Measurements from ENCODE around the gene GSK3B.

Gene GSK3B

GRCh38 chr3:119817071-119817470, 277.2 kb downstream of the GSK3B start:
- no peak overlapping the region for H3K27ac Mint-ChIP-seq
- H3K9me3 Mint-ChIP-seq = no peaks in the 10 kb centered on the region
- H3K4me3 Mint-ChIP-seq = no peak overlapping the region
- H3K27me3 Mint-ChIP-seq (ENCODE audit: low read depth) = peaks cover 4% of the 10 kb centered on the region
- H3K36me3 Mint-ChIP-seq (ENCODE audit: low read depth) = no peaks in the 10 kb centered on the region
- TF ChIP-seq CTCF (IDR thresholded peaks at IDR 0.05; ENCODE audit: unreplicated experiment in 3 of 3) = no peak
- H3K4me1 Mint-ChIP-seq = peaks cover 13% of the 10 kb centered on the region

DNA sequence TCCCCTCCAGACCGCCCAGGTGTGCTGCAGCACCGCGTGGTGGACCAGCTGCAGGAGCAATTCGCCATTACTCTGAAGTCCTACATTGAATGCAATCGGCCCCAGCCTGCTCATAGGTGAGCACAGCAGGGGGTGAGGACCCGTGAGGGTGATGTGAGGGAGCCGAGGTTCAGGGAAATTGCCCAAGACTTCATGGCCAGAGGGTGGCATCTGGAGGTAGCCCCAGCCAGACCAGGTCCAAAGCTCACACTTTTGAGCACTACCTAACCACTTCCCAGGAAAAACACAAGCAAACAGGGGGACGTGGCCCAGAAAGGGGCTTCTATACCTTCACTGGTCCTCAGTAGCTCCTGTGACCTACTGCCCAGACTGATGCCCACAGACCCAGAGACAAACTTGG, 278.5 kb downstream of the GSK3B start:
- peaks cover 6% of the 10 kb centered on the region for H3K4me1 Mint-ChIP-seq
- H3K36me3 Mint-ChIP-seq (ENCODE audit: low read depth) = no peaks in the 10 kb centered on the region
- no peak overlapping the region for H3K27ac Mint-ChIP-seq
- H3K9me3 Mint-ChIP-seq = no peaks in the 10 kb centered on the region
- peaks cover 4% of the 10 kb centered on the region for H3K27me3 Mint-ChIP-seq (ENCODE audit: low read depth)
- no peak for TF ChIP-seq CTCF (IDR thresholded peaks at IDR 0.05; ENCODE audit: unreplicated experiment in 3 of 3)
- H3K4me3 Mint-ChIP-seq = no peak overlapping the region

DNA sequence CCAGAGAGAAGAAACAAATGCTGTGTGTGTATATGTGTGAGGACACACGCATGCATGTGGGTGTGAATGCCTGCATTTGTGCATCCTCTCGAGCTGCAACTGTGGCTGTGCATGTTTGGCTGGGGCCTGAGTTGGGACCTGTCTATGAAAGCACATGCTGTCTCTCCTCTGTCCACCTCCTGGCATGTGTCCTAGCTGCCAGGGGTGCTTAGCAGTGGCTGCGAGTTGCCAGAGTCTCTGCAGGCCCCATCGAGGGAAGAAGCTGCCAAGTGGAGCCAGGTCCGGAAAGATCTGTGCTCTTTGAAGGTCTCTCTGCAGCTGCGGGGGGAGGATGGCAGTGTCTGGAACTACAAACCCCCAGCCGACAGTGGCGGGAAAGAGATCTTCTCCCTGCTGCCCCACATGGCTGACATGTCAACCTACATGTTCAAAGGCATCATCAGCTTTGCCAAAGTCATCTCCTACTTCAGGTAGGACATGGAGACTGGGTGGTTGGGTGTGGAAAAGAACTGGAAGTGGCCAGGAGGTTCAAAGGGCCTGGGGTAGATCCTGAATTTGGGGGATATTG, 281.7 kb downstream of the GSK3B start:
- no peak overlapping the region for H3K27ac Mint-ChIP-seq
- peaks cover 6% of the 10 kb centered on the region for H3K27me3 Mint-ChIP-seq (ENCODE audit: low read depth)
- H3K4me1 Mint-ChIP-seq = no peaks in the 10 kb centered on the region
- H3K4me3 Mint-ChIP-seq = no peak overlapping the region
- no peaks in the 10 kb centered on the region for H3K9me3 Mint-ChIP-seq
- no peak for TF ChIP-seq CTCF (IDR thresholded peaks at IDR 0.05; ENCODE audit: unreplicated experiment in 3 of 3)
- H3K36me3 Mint-ChIP-seq (ENCODE audit: low read depth) = no peaks in the 10 kb centered on the region

GRCh38 chr3:119810018-119810435, 284.2 kb downstream of the GSK3B start:
- peaks cover 4% of the 10 kb centered on the region for H3K27me3 Mint-ChIP-seq (ENCODE audit: low read depth)
- TF ChIP-seq CTCF (IDR thresholded peaks at IDR 0.05; ENCODE audit: unreplicated experiment in 3 of 3) = no peak
- H3K4me1 Mint-ChIP-seq = no peaks in the 10 kb centered on the region
- no peak overlapping the region for H3K27ac Mint-ChIP-seq
- no peaks in the 10 kb centered on the region for H3K36me3 Mint-ChIP-seq (ENCODE audit: low read depth)
- no peaks in the 10 kb centered on the region for H3K9me3 Mint-ChIP-seq
- H3K4me3 Mint-ChIP-seq = no peak overlapping the region

DNA sequence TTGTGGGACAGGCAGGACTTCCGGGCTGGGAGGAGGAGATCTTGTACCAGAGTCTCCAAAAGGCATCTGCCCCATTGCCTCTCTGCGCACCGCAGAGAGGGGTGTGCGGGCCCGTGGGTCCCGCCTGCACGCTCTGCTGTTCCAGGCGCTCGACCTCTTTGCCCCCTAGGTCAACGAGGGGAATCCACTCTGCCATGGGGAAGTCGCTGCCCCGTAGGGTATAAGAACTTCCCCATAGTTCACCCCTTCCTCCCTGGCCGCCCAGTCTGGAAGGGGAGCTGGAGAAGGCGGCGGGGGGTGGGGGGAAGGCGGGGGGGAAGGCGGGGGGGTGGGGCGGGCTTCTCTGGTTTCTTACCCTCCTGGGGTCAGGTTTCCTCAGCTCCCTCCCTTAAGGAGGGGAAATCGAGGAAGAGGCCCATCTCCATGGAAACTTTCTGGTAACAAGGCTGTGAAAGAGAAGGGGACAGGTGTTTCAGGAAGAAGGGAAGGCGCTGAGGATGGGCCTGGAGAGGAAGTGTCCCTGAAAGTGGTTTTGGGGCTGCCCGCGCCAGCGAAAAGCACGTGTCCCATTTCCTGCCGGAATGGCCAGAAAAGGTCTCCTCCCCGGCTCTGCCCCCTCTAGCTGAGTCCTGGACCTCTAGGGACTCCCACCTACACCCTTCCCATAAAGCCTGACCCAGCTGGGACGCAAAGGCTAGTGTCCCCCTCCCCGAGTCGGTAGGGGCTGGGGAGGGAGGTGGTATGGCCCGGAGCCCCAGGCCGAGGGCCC, 284.8 kb downstream of the GSK3B start:
- Mint-ChIP-seq H3K4me3 (no peak overlapping the region), H3K36me3 (ENCODE audit: low read depth) (no peaks in the 10 kb centered on the region), H3K4me1 (no peaks in the 10 kb centered on the region), H3K27ac (no peak overlapping the region), H3K9me3 (no peaks in the 10 kb centered on the region), H3K27me3 (ENCODE audit: low read depth) (peaks cover 4% of the 10 kb centered on the region)
- TF ChIP-seq CTCF (IDR thresholded peaks at IDR 0.05; ENCODE audit: unreplicated experiment in 3 of 3) = no peak

- Mint-ChIP-seq H3K4me3 (no peak overlapping the region), H3K36me3 (ENCODE audit: low read depth) (no peaks in the 10 kb centered on the region), H3K27ac (no peak overlapping the region), H3K27me3 (ENCODE audit: low read depth) (peaks cover 4% of the 10 kb centered on the region), H3K4me1 (no peaks in the 10 kb centered on the region), H3K9me3 (no peaks in the 10 kb centered on the region)
- no peak for TF ChIP-seq CTCF (IDR thresholded peaks at IDR 0.05; ENCODE audit: unreplicated experiment in 3 of 3)
Measured at GRCh38 chr3:119808843-119809242, 285.4 kb downstream of the GSK3B start.

All from nephron (organoid).